ENCODE results near the gene OR1L4. TPM values are rescaled to one million over a fixed set of nuclear protein-coding genes. Genes with fewer than 3 reads are reported as not detected.

Gene OR1L4, protein sequence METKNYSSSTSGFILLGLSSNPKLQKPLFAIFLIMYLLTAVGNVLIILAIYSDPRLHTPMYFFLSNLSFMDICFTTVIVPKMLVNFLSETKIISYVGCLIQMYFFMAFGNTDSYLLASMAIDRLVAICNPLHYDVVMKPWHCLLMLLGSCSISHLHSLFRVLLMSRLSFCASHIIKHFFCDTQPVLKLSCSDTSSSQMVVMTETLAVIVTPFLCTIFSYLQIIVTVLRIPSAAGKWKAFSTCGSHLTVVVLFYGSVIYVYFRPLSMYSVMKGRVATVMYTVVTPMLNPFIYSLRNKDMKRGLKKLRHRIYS
- total RNA-seq: not detected in 2 replicates

- TF ChIP-seq CTCF (conservative IDR thresholded peaks at IDR 0.05; ENCODE audit: low read depth, low read length): no peak
- H3K4me3 ChIP-seq (ENCODE audit: low read depth, low read length): no peak within 1 kb of the TSS
- no peak for DNase-seq (ENCODE audit: low read depth)
Measured at GRCh38 chr9:122723690-122724089, at the start of gene OR1L4. TSS of gene OR1L4 (plus strand) at chr9:122723990. CDS start at chr9:122723990, 0 bp downstream.

- no peak for TF ChIP-seq CTCF (conservative IDR thresholded peaks at IDR 0.05; ENCODE audit: low read depth, low read length)
- DNase-seq (ENCODE audit: low read depth): no peak
- no peak overlapping the region for H3K4me3 ChIP-seq (ENCODE audit: low read depth, low read length)
Measured at GRCh38 chr9:122684851-122685250, 38.9 kb upstream of the OR1L4 start.

- DNase-seq (ENCODE audit: low read depth): no peak
- TF ChIP-seq CTCF (conservative IDR thresholded peaks at IDR 0.05; ENCODE audit: low read depth, low read length): no peak
- no peak overlapping the region for H3K4me3 ChIP-seq (ENCODE audit: low read depth, low read length)
Measured at GRCh38 chr9:122695696-122696095, 28.1 kb upstream of the OR1L4 start.

- DNase-seq (ENCODE audit: low read depth): no peak
- no peak for TF ChIP-seq CTCF (conservative IDR thresholded peaks at IDR 0.05; ENCODE audit: low read depth, low read length)
- H3K4me3 ChIP-seq (ENCODE audit: low read depth, low read length): no peak overlapping the region
Measured at GRCh38 chr9:122718038-122718437, 5.8 kb upstream of the OR1L4 start.

DNA sequence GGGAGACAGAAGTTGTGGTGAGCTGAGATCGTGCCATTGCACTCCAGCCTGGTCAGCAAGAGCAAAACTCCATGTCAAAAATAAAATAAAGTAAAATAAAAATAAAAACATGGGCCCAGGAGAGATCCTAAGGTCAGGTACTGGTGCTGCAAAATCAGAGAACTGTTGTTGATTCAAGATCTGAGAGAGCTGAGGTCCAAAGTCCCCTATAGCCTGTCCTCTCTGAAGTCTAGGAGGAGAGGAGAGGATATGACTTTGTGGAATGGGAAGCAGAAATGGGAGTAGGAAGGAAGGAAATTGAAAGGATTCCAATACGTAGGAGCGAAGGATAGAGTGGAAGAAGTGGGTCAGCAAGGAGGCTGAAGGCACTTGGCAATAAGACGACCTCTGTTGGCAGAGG is 4.6 kb upstream of the OR1L4 start:
- no peak overlapping the region for H3K4me3 ChIP-seq (ENCODE audit: low read depth, low read length)
- no peak for DNase-seq (ENCODE audit: low read depth)
- no peak for TF ChIP-seq CTCF (conservative IDR thresholded peaks at IDR 0.05; ENCODE audit: low read depth, low read length)

GRCh38 chr9:122742003-122742402 is 18.2 kb downstream of the OR1L4 start, which contains the start of gene OR1L6:
TSS of gene OR1L6 (plus strand) at chr9:122742303. CDS start at chr9:122749848, 7,545 bp downstream.
- no peak within 1 kb of the TSS for H3K4me3 ChIP-seq (ENCODE audit: low read depth, low read length)
- no peak for TF ChIP-seq CTCF (conservative IDR thresholded peaks at IDR 0.05; ENCODE audit: low read depth, low read length)
- DNase-seq (ENCODE audit: low read depth): no peak

GRCh38 chr9:122754825-122755224 is 31.0 kb downstream of the OR1L4 start:
- H3K4me3 ChIP-seq (ENCODE audit: low read depth, low read length): no peak overlapping the region
- no peak for TF ChIP-seq CTCF (conservative IDR thresholded peaks at IDR 0.05; ENCODE audit: low read depth, low read length)
- no peak for DNase-seq (ENCODE audit: low read depth)
